ENCODE measurements around the gene GJB1. TPM values are rescaled to one million over a fixed set of nuclear protein-coding genes. Genes with fewer than 3 reads are reported as not detected.

GJB1 gene
- total RNA-seq = not detected

DNA sequence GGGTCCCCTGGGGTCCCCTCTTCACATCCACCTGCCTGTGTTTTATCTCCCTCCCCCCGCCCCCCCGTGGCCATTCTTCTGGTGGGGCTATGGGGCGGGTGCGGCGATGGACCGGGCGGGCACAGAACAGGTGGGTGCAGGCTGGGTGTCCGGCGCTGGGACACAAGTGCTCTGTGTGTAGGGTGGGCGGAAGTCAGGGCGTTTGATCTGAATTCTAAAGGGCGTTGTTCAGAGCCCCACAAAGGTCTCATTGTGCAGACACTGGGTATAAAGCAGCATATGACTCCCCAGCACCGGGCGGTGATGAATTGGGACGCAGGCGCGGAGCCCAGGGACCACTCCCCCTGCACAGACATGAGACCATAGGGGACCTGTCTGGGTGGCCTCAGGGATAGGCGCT, at the start of gene GJB1:
TSS of gene GJB1 (plus strand) at position 296 of the 400 bp plus-strand sequence. CDS start 484 bp downstream, outside the sequence.
- H3K27ac ChIP-seq = no peak within 1 kb of the TSS

DNA sequence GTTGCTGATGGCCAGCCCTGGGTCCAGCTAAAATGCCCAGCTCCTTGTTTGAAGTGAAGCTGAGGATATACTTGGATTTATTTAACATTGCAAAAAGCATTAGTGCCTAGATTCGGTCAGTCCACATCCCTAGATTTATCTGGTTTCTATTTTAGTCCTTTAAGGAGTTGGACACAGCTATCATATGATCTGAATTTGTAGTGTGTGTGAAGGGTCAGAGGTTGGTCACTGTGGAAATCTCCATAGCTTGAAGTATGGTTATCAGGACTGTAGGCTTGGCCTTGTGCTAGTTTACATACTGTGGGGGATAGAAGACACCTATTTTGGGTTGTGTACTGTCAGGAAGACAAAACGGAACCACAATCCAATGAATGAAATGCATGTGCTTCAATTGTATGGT, 49.6 kb upstream of the GJB1 start:
- TF ChIP-seq POLR2AphosphoS5 (IDR thresholded peaks at IDR 0.05) (no peak), EP300 (IDR thresholded peaks at IDR 0.05) (no peak), CTCF (IDR thresholded peaks at IDR 0.05) (no peak), POLR2A (IDR thresholded peaks at IDR 0.05) (no peak)
- ATAC-seq = no peak
- Histone ChIP-seq H3K9me3 (no peaks in the 10 kb centered on the region), H3K4me3 (no peak overlapping the region), H3K27ac (no peak overlapping the region), H3K4me1 (no peaks in the 10 kb centered on the region), H3K36me3 (no peaks in the 10 kb centered on the region), H3K27me3 (no peaks in the 10 kb centered on the region)
- 33 to 64% methylated on average over 1 of the region's 2 CpGs for WGBS, 2 donors (ENCODE audit: low coverage in 1 of 2)

More for the DNA sequence above, at the start of gene GJB1:
- no peak for TF ChIP-seq EP300 (IDR thresholded peaks at IDR 0.05)
- TF ChIP-seq POLR2A (IDR thresholded peaks at IDR 0.05) = no peak
- no peak for TF ChIP-seq CTCF (IDR thresholded peaks at IDR 0.05)
- no peak for TF ChIP-seq POLR2AphosphoS5 (IDR thresholded peaks at IDR 0.05)
- H3K27me3 ChIP-seq = peaks cover 6% of the 10 kb centered on the region
- no peak for ATAC-seq
- WGBS, 2 donors (ENCODE audit: low coverage in 1 of 2) = no CpG with 5 or more reads among the region's 18 CpGs
- no peaks in the 10 kb centered on the region for H3K9me3 ChIP-seq
- H3K36me3 ChIP-seq = no peaks in the 10 kb centered on the region
- H3K4me3 ChIP-seq = no peak within 1 kb of the TSS
- H3K4me1 ChIP-seq = no peaks in the 10 kb centered on the region

DNA sequence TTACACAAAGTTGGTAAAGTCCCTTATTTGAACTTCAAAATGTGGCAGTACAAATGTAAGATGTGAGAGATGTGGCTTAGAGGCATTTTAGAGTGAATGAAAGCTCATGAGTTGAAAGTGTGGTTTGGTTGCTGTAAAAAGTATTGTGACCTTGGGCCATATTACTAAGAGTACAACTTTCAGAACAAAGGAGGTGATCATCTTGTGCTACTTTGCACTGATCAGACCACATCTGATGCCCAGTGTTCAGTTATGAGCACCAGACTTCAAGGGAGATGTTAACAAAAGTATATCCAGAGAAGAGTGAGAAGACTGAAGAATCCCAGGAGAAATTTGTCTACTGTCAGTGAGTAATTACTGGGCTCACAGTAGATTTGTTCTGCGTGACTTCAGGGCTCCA, 48.2 kb upstream of the GJB1 start:
- H3K36me3 ChIP-seq = no peaks in the 10 kb centered on the region
- H3K9me3 ChIP-seq = no peaks in the 10 kb centered on the region
- H3K4me3 ChIP-seq = no peak overlapping the region
- H3K4me1 ChIP-seq = no peaks in the 10 kb centered on the region
- H3K27me3 ChIP-seq = no peaks in the 10 kb centered on the region
- WGBS, 2 donors (ENCODE audit: low coverage in 1 of 2) = 80 to 89% methylated on average over 1 of the region's 1 CpG
- no peak overlapping the region for H3K27ac ChIP-seq
- ATAC-seq = no peak
- no peak for TF ChIP-seq EP300 (IDR thresholded peaks at IDR 0.05)
- TF ChIP-seq POLR2AphosphoS5 (IDR thresholded peaks at IDR 0.05) = no peak
- TF ChIP-seq CTCF (IDR thresholded peaks at IDR 0.05) = no peak
- TF ChIP-seq POLR2A (IDR thresholded peaks at IDR 0.05) = no peak

GRCh38 chrX:71175531-71175930, 47.5 kb upstream of the GJB1 start:
- H3K36me3 ChIP-seq = no peaks in the 10 kb centered on the region
- no peaks in the 10 kb centered on the region for H3K9me3 ChIP-seq
- H3K27me3 ChIP-seq = no peaks in the 10 kb centered on the region
- no peak overlapping the region for H3K4me3 ChIP-seq
- ATAC-seq = no peak
- TF ChIP-seq EP300 (IDR thresholded peaks at IDR 0.05) = no peak
- TF ChIP-seq CTCF (IDR thresholded peaks at IDR 0.05) = no peak
- TF ChIP-seq POLR2A (IDR thresholded peaks at IDR 0.05) = no peak
- TF ChIP-seq POLR2AphosphoS5 (IDR thresholded peaks at IDR 0.05) = no peak
- H3K4me1 ChIP-seq = no peaks in the 10 kb centered on the region
- 74 to 88% methylated on average over 5 of the region's 5 CpGs for WGBS, 2 donors (ENCODE audit: low coverage in 1 of 2)
- no peak overlapping the region for H3K27ac ChIP-seq

- no peak for ATAC-seq
- Histone ChIP-seq H3K27me3 (no peaks in the 10 kb centered on the region), H3K4me3 (no peak overlapping the region), H3K9me3 (no peaks in the 10 kb centered on the region), H3K27ac (no peak overlapping the region), H3K36me3 (no peaks in the 10 kb centered on the region), H3K4me1 (peaks cover 0 to 6% (median 0%) of the 10 kb centered on the region in 3 donors)
- TF ChIP-seq POLR2AphosphoS5 (IDR thresholded peaks at IDR 0.05) (no peak), CTCF (IDR thresholded peaks at IDR 0.05) (no peak), EP300 (IDR thresholded peaks at IDR 0.05) (no peak), POLR2A (IDR thresholded peaks at IDR 0.05) (no peak)
- 40 to 70% methylated on average over 1 to 2 of the region's 3 CpGs for WGBS, 2 donors (ENCODE audit: low coverage in 1 of 2)
Observed at GRCh38 chrX:71177327-71177726, 45.7 kb upstream of the GJB1 start.

Data from gastroesophageal sphincter (tissue), 4 donors.